Ishikawa (cell line): ENCODE results near the gene DNAJC11.

ENCODE experiments used
- CEBPB ChIP-seq: IDR thresholded peaks from 2 replicates; pipeline ENCODE4 v1.6.1; 2012
- CREB1 ChIP-seq: IDR thresholded peaks from 2 replicates; pipeline ENCODE4 v1.6.1; 2012; ENCODE audit warnings: low read depth
- EP300 ChIP-seq: IDR thresholded peaks from 2 replicates; pipeline ENCODE4 v1.6.1; 2012; ENCODE audit warnings: borderline replicate concordance
- NFIC ChIP-seq: IDR thresholded peaks from 2 replicates; pipeline ENCODE4 v1.6.1; 2012
- TAF1 ChIP-seq: IDR thresholded peaks from 2 replicates; pipeline ENCODE4 v1.6.1; 2012; ENCODE audit warnings: low read depth, mild to moderate bottlenecking
- TCF12 ChIP-seq: IDR thresholded peaks from 2 replicates; pipeline ENCODE4 v1.6.1; 2012; ENCODE audit warnings: low read depth
- YY1 ChIP-seq: IDR thresholded peaks from 2 replicates; pipeline ENCODE4 v1.6.1; 2012; ENCODE audit warnings: low read depth
- TF ChIP-seq, protein P1 (sequence below): IDR thresholded peaks from 2 replicates; pipeline ENCODE4 v1.6.1; 2012; ENCODE audit warnings: low read depth, mild to moderate bottlenecking
- TF ChIP-seq, protein P2 (sequence below): IDR thresholded peaks from 2 replicates; pipeline ENCODE4 v1.6.1; 2012

DNA sequence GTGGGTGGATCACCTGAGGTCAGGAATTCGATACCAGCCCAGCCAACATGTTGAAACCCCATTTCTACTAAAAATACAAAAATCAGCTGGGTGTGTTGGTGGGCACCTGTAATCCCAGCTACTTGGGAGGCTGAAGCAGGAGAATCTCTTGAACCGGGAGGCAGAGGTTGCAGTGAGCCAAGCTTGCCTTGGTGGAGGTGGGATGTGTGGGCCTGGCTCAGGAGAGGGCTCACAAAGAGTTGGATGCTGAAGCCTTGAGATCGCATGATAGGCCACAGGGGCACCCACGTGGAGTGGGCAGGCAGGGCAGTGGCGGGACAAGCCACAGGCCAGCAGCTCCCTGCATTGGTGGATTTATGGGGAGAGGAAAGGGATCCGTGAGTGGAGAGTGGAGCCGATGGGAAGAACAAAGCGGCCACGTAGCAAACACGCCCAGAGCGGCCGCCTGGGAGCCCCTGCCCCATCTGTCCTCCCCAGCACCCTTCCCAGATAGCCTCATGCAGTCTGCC lies 72.6 kb downstream of the DNAJC11 start:
- TF ChIP-seq EP300, result no peak
- TF ChIP-seq CEBPB, result no peak
- TF ChIP-seq, protein P1, sequence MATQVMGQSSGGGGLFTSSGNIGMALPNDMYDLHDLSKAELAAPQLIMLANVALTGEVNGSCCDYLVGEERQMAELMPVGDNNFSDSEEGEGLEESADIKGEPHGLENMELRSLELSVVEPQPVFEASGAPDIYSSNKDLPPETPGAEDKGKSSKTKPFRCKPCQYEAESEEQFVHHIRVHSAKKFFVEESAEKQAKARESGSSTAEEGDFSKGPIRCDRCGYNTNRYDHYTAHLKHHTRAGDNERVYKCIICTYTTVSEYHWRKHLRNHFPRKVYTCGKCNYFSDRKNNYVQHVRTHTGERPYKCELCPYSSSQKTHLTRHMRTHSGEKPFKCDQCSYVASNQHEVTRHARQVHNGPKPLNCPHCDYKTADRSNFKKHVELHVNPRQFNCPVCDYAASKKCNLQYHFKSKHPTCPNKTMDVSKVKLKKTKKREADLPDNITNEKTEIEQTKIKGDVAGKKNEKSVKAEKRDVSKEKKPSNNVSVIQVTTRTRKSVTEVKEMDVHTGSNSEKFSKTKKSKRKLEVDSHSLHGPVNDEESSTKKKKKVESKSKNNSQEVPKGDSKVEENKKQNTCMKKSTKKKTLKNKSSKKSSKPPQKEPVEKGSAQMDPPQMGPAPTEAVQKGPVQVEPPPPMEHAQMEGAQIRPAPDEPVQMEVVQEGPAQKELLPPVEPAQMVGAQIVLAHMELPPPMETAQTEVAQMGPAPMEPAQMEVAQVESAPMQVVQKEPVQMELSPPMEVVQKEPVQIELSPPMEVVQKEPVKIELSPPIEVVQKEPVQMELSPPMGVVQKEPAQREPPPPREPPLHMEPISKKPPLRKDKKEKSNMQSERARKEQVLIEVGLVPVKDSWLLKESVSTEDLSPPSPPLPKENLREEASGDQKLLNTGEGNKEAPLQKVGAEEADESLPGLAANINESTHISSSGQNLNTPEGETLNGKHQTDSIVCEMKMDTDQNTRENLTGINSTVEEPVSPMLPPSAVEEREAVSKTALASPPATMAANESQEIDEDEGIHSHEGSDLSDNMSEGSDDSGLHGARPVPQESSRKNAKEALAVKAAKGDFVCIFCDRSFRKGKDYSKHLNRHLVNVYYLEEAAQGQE, result no peak
- TF ChIP-seq, protein P2, sequence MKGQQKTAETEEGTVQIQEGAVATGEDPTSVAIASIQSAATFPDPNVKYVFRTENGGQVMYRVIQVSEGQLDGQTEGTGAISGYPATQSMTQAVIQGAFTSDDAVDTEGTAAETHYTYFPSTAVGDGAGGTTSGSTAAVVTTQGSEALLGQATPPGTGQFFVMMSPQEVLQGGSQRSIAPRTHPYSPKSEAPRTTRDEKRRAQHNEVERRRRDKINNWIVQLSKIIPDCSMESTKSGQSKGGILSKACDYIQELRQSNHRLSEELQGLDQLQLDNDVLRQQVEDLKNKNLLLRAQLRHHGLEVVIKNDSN, result no peak
- no peak for TF ChIP-seq YY1
- TF ChIP-seq TCF12, result no peak
- TF ChIP-seq NFIC, result no peak
- no peak for TF ChIP-seq CREB1
- TF ChIP-seq TAF1, result no peak
